ENCODE results near the gene GJB2.

GRCh38 chr13:20221772-20222171 is 29.0 kb upstream of the GJB2 start:
- TF ChIP-seq EZH2phosphoT487 (conservative IDR thresholded peaks at IDR 0.05; ENCODE audit: low read length) (no peak), CTCF (IDR thresholded peaks at IDR 0.05; ENCODE audit: insufficient read depth, low read length, poor library complexity, severe bottlenecking) (no peak)

All from SU-DHL-6 (cell line).